NCI-H187 treated with DMSO at 0.1 percent for 48 hours (cell line): Measurements from ENCODE around the gene VAMP4.
"Not testable (repeated sequence)": the region's sequence is repeated elsewhere in the genome, so short reads cannot be mapped to it uniquely, and the experiment has no call there.

Experiments used
- DNase-seq: peaks from one replicate; lab custom pipeline; 2025; lab: John Stamatoyannopoulos, UW

VAMP4 gene

GRCh38 chr1:171695772-171696171 lies 46.1 kb downstream of the VAMP4 start:
- DNase-seq = not testable (repeated sequence)

- DNase-seq = not testable (repeated sequence)
Observed at GRCh38 chr1:171693541-171693940, 48.3 kb downstream of the VAMP4 start.

- no peak for DNase-seq
Observed at GRCh38 chr1:171683870-171684269, 58.0 kb downstream of the VAMP4 start.

- DNase-seq = no peak
Observed at GRCh38 chr1:171680339-171680738, 61.5 kb downstream of the VAMP4 start.

GRCh38 chr1:171676823-171677222 lies 65.0 kb downstream of the VAMP4 start:
- no peak for DNase-seq

GRCh38 chr1:171674431-171675405 lies 67.1 kb downstream of the VAMP4 start:
- no peak for DNase-seq

DNA sequence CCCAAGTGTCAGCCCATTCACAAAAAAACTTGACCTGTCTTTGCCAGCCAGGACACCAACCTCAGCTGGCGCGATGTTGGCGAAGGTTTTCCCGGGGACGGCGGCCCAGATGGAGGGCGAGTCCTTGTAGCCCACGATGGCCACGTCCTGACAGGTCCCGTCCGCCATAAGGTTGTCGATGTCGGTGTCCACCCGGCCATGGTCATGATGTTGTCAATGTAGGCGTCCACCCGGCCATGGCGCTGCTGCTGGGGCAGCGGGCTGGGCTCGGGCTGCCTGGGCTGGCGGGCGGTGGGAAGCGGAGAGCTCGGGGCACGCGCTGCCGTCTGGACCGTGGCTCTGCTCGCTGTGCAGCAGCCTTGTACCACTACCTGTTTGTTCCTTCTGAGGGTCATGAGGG lies 71.1 kb downstream of the VAMP4 start:
- DNase-seq = no peak

GRCh38 chr1:171668372-171668771 lies 73.5 kb downstream of the VAMP4 start:
- no peak for DNase-seq

DNA sequence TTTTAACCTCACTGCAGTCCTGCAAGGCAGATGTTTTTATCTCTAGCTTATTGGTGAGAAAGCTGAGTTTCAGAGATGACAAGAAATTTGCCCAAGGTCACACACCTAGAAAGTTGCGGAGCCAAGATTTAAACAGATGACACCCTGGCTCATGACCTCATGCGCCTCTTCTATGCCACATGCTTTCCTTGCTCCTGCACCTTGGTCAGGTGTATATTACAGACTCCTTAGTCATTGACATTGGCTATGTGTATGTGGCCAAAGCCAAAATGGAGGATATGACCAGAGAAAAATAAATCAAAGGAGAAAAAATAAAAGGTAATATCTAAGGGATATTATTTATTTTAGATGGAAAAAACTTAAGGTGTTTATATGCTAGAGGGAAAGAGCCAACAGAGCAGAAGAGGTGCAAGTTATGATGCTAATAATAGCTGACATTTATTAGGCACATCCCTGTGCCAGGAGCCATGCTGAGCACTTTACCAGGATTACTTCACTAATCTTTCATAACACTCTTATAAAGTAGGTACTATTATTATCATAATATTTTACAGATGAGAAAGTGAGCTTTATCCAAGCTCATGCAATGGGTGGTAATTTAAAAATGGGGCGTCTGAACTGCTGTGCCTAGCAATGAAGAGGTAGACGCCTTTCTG lies 75.6 kb downstream of the VAMP4 start:
- DNase-seq = no peak

- DNase-seq = no peak
Observed at GRCh38 chr1:171664976-171665375, 76.9 kb downstream of the VAMP4 start.

DNA sequence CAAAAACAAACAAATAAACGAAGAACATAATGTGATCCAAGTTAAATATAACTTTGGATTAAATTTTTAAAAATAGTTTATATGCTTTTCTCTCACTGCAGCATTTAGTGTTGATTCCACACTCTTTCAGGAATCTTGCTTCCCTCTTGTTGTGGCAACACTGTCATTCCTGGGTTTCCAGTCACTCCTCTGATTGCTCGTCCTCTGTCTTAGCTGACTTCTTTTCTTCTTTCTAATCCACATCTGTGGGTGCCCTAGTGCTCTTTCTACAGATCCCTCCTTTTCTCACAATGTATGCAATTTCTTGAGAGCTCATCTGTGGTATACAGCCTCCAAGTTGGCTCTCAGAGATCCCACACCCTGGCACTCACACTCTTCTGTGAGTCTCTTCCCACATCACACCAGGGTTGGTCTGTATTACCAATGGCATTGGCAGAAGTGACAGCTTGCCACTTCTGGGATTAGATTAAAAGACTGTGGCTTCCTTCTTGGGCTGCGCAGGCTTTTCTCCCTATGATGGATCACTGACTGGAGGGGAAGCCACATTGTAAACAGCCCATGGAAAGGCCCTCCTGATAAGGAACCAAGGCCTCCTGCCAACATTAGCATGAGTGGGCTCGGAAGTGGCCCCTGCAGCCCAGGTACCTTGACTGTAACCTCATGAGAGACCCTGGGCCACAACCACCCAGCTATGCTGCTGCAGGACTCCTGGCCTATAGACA lies 77.8 kb downstream of the VAMP4 start:
- DNase-seq = no peak

DNA sequence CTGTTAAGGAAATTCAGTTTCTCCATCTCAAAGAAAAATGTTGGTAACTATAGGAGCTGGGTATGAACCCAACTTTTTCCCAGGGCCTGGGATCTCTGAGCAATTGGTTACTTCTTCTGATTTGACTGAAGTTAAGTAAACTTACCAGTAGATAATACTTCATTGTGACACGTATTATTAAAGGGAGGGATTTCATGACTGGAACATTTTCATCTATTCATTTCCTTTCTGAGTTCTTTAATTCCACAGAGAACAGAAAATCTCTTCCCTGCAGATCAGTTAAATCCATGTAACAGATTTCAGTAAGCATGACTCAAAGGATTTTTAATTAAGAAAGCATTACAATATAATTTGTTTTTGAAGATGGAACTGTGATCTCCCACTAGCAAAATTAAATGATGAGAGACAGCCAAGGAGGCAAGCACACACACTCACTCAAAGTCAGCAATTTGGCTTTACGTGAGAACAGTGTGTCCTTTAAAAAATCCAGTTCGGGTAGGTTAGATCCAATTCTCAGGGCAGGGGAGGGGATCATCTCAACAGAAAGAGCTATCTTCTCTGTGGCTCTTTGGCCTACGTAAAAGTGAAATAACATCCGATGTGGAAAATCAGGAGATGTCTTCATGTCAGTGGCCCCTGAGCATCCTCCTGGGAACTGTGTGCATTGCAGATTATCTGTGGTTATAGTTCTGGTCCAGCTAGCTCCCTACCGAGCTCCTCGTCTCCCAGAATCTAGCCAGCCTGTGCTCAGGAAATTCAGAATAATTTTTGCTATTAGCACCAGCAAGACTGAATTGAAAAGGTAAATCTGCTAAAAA lies 78.6 kb downstream of the VAMP4 start:
- DNase-seq = no peak

GRCh38 chr1:171661076-171661650 lies 80.7 kb downstream of the VAMP4 start:
- DNase-seq = no peak

- DNase-seq = not testable (repeated sequence)
Observed at GRCh38 chr1:171656206-171656605, 85.7 kb downstream of the VAMP4 start.

DNA sequence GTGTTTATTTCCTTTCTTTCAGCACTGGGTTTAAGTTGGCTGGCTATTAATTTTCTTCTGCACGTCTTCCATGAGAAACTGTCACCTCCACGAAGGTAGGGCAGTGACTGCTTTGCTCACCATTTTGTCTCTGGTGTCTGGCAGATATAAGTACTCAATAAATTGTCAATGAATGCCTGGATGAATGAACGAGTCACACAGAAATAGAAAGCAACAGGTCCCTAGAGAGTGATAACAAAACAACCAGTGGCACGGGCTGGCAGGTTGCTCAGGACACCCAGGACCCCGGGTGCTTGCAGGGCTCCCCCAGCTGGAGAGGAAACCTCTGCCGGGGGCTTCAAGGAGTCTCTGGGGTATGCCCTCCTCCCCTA lies 86.1 kb downstream of the VAMP4 start:
- no peak for DNase-seq

DNA sequence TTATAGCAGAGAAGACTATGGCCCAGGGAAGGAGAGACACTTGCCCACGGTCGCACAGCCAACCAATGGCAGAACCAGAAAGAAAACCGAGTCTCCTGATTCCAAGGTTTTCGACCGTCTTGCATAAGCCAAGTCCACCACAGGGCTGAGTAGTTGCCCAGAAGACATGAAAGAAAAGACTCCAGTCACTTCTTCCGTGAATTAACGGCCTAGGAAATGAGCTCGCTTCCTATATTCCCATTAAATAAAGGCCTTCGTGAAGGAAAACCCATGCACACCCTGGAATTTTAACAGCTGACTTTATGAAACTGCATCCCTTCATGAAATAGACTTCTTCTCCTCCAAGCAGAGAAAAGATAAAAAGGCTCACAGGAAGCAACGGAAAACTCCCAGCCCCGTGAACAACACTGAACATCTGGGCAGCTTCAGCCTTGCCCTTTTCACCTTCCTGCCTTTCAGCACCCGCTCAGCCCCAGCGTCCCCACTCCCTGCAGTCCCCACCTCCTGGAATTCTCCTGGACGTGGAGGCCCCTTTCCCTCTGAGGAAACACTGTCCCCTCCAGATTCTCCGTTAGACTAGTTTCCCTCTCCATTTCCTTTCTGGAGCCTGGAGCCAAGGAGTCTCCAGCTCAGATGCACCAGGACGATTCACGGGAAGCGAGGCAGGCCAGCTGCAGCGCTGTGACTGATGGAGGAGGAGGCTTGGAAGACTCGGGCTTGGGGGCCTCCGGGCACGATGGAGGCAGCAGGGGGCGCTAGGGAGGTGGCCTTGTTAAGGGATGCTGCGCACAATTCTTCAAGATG lies 86.7 kb downstream of the VAMP4 start:
- DNase-seq = no peak

DNA sequence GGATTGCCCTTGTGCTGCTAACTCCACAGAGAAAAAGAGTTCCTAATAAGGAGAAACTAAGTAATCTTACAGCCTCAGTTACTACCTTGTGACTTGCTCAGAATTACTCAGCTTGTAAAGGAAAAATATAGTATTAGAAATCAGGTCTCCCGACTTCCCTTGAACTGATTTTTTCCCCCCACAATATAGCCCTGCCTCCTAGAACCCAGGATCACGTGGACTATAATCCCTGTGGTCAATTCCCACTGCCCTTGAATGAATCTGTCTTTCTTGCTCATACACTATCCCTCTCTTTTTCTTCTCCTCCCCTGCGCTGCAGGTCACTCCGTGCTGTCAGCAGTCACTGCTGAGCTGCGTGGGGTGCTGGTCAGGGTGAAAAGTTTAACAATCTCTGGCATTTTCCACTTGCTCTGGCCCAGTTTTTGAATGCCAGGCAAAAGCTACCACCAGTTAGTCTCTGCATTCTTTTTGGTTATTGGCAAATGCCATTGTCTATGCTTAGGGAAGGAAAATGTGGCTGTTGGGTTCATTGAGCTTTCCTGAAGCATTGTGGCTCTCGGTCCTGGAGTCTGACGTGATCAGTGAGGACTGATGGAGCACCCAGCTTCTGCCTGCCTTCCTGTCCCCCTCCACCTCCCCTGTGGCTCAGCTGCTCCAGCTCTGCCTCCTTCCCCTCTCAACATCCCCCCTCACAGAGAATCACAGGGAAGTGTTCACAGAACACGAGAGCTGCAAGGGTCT lies 87.5 kb downstream of the VAMP4 start:
- no peak for DNase-seq

DNA sequence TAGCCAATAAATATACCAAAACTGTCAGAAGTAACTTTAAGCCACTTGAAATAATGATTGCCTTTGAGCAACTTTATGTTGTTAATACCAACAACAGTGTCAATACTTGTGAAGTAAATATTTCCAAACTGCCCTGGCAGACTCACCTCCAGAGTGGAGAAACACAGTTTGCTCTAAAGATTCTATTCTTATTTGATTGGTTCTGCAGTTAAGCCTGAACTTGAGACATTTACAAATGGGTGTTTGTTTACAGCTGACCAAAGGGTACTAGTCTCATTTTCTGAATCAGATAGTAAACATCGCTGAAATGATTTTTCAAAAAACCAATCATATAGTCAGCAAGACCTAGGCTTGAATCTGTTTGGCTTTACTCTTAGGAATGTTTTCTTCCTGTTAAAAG lies 88.1 kb downstream of the VAMP4 start:
- no peak for DNase-seq

DNA sequence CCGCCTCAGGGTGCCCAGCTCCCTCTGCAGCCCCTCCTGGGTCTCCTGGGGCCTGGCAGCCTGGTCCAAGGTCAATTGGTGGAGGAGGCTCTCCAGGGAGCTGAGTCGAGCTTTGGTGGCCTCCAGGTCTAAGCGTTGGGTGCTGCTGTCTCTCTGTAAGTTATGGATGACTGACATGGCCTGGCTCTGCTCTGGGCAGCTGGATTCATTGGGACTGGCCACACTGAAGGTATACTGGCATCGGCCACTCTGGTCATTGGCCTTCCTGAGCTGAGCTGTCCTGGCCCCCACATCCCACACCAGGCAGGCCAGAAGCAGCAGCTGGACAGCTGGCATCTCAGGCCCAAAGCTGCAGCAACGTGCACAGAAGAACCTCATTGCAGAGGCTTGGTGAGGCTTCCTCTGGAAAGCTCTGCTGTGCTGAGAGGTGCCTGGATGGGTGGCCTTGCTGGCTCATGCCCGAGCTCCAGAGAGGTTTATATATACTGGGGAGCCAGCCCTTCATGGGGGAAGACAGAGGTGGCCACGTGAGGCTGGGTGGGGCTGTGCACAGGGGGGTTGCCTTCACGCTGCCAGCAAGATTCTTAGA lies 89.5 kb downstream of the VAMP4 start, which contains the start of gene MYOC:
Gene MYOC, minus strand, starts transcription at position 455 of the 589 bp plus-strand sequence. Its CDS starts 77 bp downstream, at position 378.
- DNase-seq = no peak
